Measurements from ENCODE around the gene NXPE3.

DNA sequence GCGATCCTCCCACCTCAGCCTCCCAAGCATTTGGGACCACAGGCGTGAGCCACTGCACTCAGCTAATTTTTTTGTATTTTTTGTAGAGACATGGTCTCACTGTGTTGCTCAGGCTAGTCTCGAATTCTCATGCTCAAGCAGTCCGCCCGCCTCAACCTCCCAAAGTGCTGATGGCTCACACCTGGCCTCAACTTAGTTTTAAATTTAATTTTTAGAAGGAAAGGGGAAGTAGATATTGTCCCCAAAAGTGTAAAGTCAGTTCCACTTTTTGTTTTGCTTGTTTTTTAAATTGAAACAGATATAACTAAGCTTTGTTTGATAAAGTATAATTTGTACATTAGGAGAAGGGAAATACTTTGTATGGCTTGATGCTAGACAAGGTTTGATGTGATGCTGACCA is 39.0 kb downstream of the NXPE3 start:
- TF ChIP-seq, protein P1, sequence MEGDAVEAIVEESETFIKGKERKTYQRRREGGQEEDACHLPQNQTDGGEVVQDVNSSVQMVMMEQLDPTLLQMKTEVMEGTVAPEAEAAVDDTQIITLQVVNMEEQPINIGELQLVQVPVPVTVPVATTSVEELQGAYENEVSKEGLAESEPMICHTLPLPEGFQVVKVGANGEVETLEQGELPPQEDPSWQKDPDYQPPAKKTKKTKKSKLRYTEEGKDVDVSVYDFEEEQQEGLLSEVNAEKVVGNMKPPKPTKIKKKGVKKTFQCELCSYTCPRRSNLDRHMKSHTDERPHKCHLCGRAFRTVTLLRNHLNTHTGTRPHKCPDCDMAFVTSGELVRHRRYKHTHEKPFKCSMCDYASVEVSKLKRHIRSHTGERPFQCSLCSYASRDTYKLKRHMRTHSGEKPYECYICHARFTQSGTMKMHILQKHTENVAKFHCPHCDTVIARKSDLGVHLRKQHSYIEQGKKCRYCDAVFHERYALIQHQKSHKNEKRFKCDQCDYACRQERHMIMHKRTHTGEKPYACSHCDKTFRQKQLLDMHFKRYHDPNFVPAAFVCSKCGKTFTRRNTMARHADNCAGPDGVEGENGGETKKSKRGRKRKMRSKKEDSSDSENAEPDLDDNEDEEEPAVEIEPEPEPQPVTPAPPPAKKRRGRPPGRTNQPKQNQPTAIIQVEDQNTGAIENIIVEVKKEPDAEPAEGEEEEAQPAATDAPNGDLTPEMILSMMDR (IDR thresholded peaks at IDR 0.05; ENCODE audit: insufficient read depth, low read length), result no peak
- TF ChIP-seq POLR2AphosphoS5 (IDR thresholded peaks at IDR 0.05; ENCODE audit: low read depth), result no peak

Data from HL-60 (cell line).